WERI-Rb-1 (cell line): ENCODE measurements around the gene RCAN2.

Experiments used
- DNase-seq: peaks from one replicate; pipeline ENCODE4 v3.0.0-alpha.2; 2020
- H3K27ac ChIP-seq: fragments of 250-450 bp; sonication (Bioruptor Pico); 2 replicates; pipeline ENCODE4 v1.5.1; 2020; ENCODE audit warnings: mild to moderate bottlenecking, moderate library complexity
- H3K27me3 ChIP-seq: fragments of 250-450 bp; sonication (Bioruptor Pico); 2 replicates; pipeline ENCODE4 v1.5.1; 2021; ENCODE audit warnings: mild to moderate bottlenecking, low read depth, moderate library complexity; ENCODE audit not compliant: insufficient read depth, severe bottlenecking
- H3K36me3 ChIP-seq: fragments of 250-450 bp; sonication (Bioruptor Pico); 2 replicates; pipeline ENCODE4 v1.5.1; 2020; ENCODE audit warnings: mild to moderate bottlenecking, moderate library complexity
- H3K4me3 ChIP-seq: 2 replicates; pipeline ENCODE4 v1.5.1; 2011; ENCODE audit warnings: low read depth, mild to moderate bottlenecking, control low read depth, low read length
- H3K9me3 ChIP-seq: fragments of 250-450 bp; sonication (Bioruptor Pico); 2 replicates; pipeline ENCODE4 v1.5.1; 2021; ENCODE audit warnings: mild to moderate bottlenecking, moderate library complexity; ENCODE audit not compliant: severe bottlenecking
- CTCF ChIP-seq: IDR thresholded peaks from 2 replicates; pipeline ENCODE4 v1.5.1; 2011; ENCODE audit warnings: low read depth, mild to moderate bottlenecking, control low read depth, inconsistent platforms, low read length

The RCAN2 gene

GRCh38 chr6:46377209-46377608 lies 114.0 kb downstream of the RCAN2 start:
- DNase-seq = no peak
- no peaks in the 10 kb centered on the region for H3K36me3 ChIP-seq
- no peak overlapping the region for H3K4me3 ChIP-seq
- no peaks in the 10 kb centered on the region for H3K9me3 ChIP-seq
- H3K27ac ChIP-seq = no peak overlapping the region
- no peak for TF ChIP-seq CTCF
- no peaks in the 10 kb centered on the region for H3K27me3 ChIP-seq

GRCh38 chr6:46376562-46377061 lies 114.6 kb downstream of the RCAN2 start:
- TF ChIP-seq CTCF = no peak
- H3K36me3 ChIP-seq = no peaks in the 10 kb centered on the region
- H3K9me3 ChIP-seq = no peaks in the 10 kb centered on the region
- no peak overlapping the region for H3K27ac ChIP-seq
- H3K4me3 ChIP-seq = no peak overlapping the region
- no peak for DNase-seq
- H3K27me3 ChIP-seq = no peaks in the 10 kb centered on the region

- no peaks in the 10 kb centered on the region for H3K27me3 ChIP-seq
- no peak for DNase-seq
- H3K9me3 ChIP-seq = no peaks in the 10 kb centered on the region
- no peak overlapping the region for H3K4me3 ChIP-seq
- no peak overlapping the region for H3K27ac ChIP-seq
- no peak for TF ChIP-seq CTCF
- H3K36me3 ChIP-seq = no peaks in the 10 kb centered on the region
Observed at GRCh38 chr6:46370622-46371021, 120.6 kb downstream of the RCAN2 start.

- TF ChIP-seq CTCF = no peak
- Histone ChIP-seq H3K27ac (no peak overlapping the region), H3K36me3 (no peaks in the 10 kb centered on the region), H3K4me3 (no peak overlapping the region), H3K27me3 (no peaks in the 10 kb centered on the region), H3K9me3 (no peaks in the 10 kb centered on the region)
- DNase-seq = no peak
Observed at GRCh38 chr6:46368169-46368536, 123.1 kb downstream of the RCAN2 start.

- TF ChIP-seq CTCF = no peak
- no peaks in the 10 kb centered on the region for H3K36me3 ChIP-seq
- H3K4me3 ChIP-seq = no peak overlapping the region
- H3K27ac ChIP-seq = no peak overlapping the region
- no peaks in the 10 kb centered on the region for H3K9me3 ChIP-seq
- no peak for DNase-seq
- H3K27me3 ChIP-seq = no peaks in the 10 kb centered on the region
Observed at GRCh38 chr6:46367354-46368168, 123.7 kb downstream of the RCAN2 start.
